B cell (primary cell): Measurements from ENCODE around the gene RALGAPB. TPM values are rescaled to one million over a fixed set of nuclear protein-coding genes. Genes with fewer than 3 reads are reported as not detected.

ENCODE experiments used
- ATAC-seq: fragments of 200-7000 bp; cut with Tn5 transposase; one replicate; pipeline ENCODE4 v1.10.0; 2021; ENCODE audit warnings: low read depth, mild to moderate bottlenecking, moderate number of reproducible peaks, moderate library complexity
- CTCF ChIA-PET: fragments of 350-600 bp; sonication (Branson Sonifier 250); formaldehyde crosslinking; loops from one replicate; lab custom pipeline; 2021; ENCODE audit warnings: antibody characterized with exemption, inconsistent platforms; lab: Charles Lee
- POLR2A ChIA-PET: fragments of 350-600 bp; sonication (Branson Sonifier 250); formaldehyde crosslinking; loops from one replicate; lab custom pipeline; 2021; ENCODE audit warnings: antibody characterized with exemption; lab: Charles Lee
- DNase-seq: peaks from one replicate; pipeline ENCODE4 v3.0.0; 2013
- H2AFZ ChIP-seq: 2 replicates; pipeline ENCODE4 v1.6.1; 2012; ENCODE audit warnings: mild to moderate bottlenecking, low read depth, low read length; ENCODE audit not compliant: insufficient read depth, poor library complexity, severe bottlenecking
- H3K27ac ChIP-seq, 2 donors: 1 replicate in 1 of 2; 2 replicates in 1 of 2; pipeline ENCODE4 v1.5.1; 2012 to 2013; ENCODE audit warnings: low read length in 2 of 2, mild to moderate bottlenecking in 2 of 2, moderate library complexity in 1 of 2
- H3K27me3 ChIP-seq, 4 experiments: fragments of 200-600 bp in 1 of 4; sonication (generic) in 1 of 4; replicated peaks in 1 of 4; 1 replicate in 2 of 4; 2 replicates in 2 of 4; pipeline versions ENCODE4 v1.6.1 to v1.7.0; 2013 to 2016; ENCODE audit warnings: low read length in 3 of 4, mild to moderate bottlenecking in 2 of 4, mixed read lengths in 1 of 4, moderate library complexity in 1 of 4; ENCODE audit not compliant: insufficient read depth in 4 of 4, control insufficient read depth in 3 of 4; ENCODE audit errors: control extremely low read depth in 1 of 4
- H3K36me3 ChIP-seq, 2 experiments: replicated peaks in 1 of 2; 1 replicate in 1 of 2; 2 replicates in 1 of 2; pipeline versions ENCODE4 v1.6.1 to v1.7.1; 2013; ENCODE audit warnings: low read length in 1 of 2; ENCODE audit not compliant: insufficient read depth in 2 of 2, control insufficient read depth in 1 of 2; ENCODE audit errors: control extremely low read depth in 1 of 2, extremely low read depth in 1 of 2
- H3K4me1 ChIP-seq, 2 donors: fragments of 200-600 bp in 1 of 2; sonication (generic) in 1 of 2; 1 replicate in 1 of 2; 2 replicates in 1 of 2; pipeline versions ENCODE4 v1.5.1 to v1.6.1; 2013 to 2017; ENCODE audit warnings: low read length in 2 of 2; ENCODE audit not compliant: control insufficient read depth in 2 of 2, insufficient read depth in 2 of 2
- H3K4me2 ChIP-seq: replicated peaks from 2 replicates; pipeline ENCODE3; 2012; ENCODE audit warnings: mild to moderate bottlenecking, low read depth, low read length; ENCODE audit not compliant: poor library complexity, severe bottlenecking
- H3K4me3 ChIP-seq, 5 experiments: fragments of 200-600 bp in 1 of 5; sonication (generic) in 1 of 5; 1 replicate in 3 of 5; 2 replicates in 2 of 5; pipeline versions ENCODE4 v1.5.1 to v1.7.0; 2011 to 2016; ENCODE audit warnings: low read length in 4 of 5, mild to moderate bottlenecking in 4 of 5, low read depth in 2 of 5, control low read depth in 1 of 5, moderate library complexity in 1 of 5; ENCODE audit not compliant: insufficient read depth in 1 of 5; ENCODE audit errors: control extremely low read depth in 1 of 5, extremely low read depth in 1 of 5
- H3K79me2 ChIP-seq: fragments of 200-600 bp; sonication (generic); one replicate; pipeline ENCODE4 v1.6.0; 2016; ENCODE audit warnings: low read length; ENCODE audit not compliant: control insufficient read depth, insufficient read depth
- H3K9ac ChIP-seq: fragments of 200-600 bp; sonication (generic); 2 replicates; pipeline ENCODE4 v1.6.1; 2017; ENCODE audit warnings: mild to moderate bottlenecking, low read length, moderate library complexity
- H3K9me3 ChIP-seq, 3 donors: one replicate each; pipeline versions ENCODE4 v1.6.1 to v1.7.1; 2013; ENCODE audit warnings: low read length in 2 of 3; ENCODE audit not compliant: control insufficient read depth in 2 of 3, insufficient read depth in 1 of 3; ENCODE audit errors: control extremely low read depth in 1 of 3
- H4K20me1 ChIP-seq: 2 replicates; pipeline ENCODE4 v1.6.0; 2012; ENCODE audit warnings: mild to moderate bottlenecking, low read length; ENCODE audit not compliant: insufficient read depth, control insufficient read depth, poor library complexity, severe bottlenecking
- H3K27ac Mint-ChIP-seq: one replicate; pipeline ENCODE4 v1.8.0; 2021; ENCODE audit warnings: mixed read lengths
- H3K27me3 Mint-ChIP-seq: one replicate; pipeline ENCODE4 v1.8.0; 2021; ENCODE audit warnings: mixed read lengths
- H3K4me1 Mint-ChIP-seq: one replicate; pipeline ENCODE4 v1.8.0; 2021; ENCODE audit warnings: mixed read lengths
- H3K4me3 Mint-ChIP-seq: one replicate; pipeline ENCODE4 v1.8.0; 2021; ENCODE audit warnings: mixed read lengths
- H3K9me3 Mint-ChIP-seq: one replicate; pipeline ENCODE4 v1.8.0; 2022; ENCODE audit warnings: mixed read lengths; ENCODE audit not compliant: insufficient read depth
- CTCF ChIP-seq: fragments of 200-600 bp; IDR thresholded peaks from one replicate; pipeline ENCODE4 v1.8.0; 2022; ENCODE audit warnings: antibody characterized with exemption, mild to moderate bottlenecking
- EZH2 ChIP-seq: IDR thresholded peaks from 2 replicates; pipeline ENCODE4 v1.6.1; 2012; ENCODE audit warnings: borderline replicate concordance, low read depth, mild to moderate bottlenecking, moderate library complexity, low read length; ENCODE audit not compliant: insufficient read depth, poor library complexity, severe bottlenecking
- WGBS: methylation state at CpG from one replicate; pipeline ENCODE4 v1.1.5; 2013; ENCODE audit warnings: missing lambda C conversion rate; ENCODE audit not compliant: insufficient coverage; 5-methylcytosine and 5-hydroxymethylcytosine counted together
- intact Hi-C: fragments of 100-400 bp; cut with micrococcal nuclease; formaldehyde crosslinking; loops from one replicate; pipeline ENCODE4 v1.10.0; 2022
- polyA plus RNA-seq: library from polyadenylated mRNA; depleted of rRNA; stranded (reverse); fragments of >200 nt; gene quantifications from 2 replicates; pipeline ENCODE4 v1.2.3, GENCODE V29; 2012
- total RNA-seq, 2 donors: library from RNA; stranded (reverse); fragments of 120-200 nt in 1 of 2; gene quantifications; 1 replicate in 1 of 2; 2 replicates in 1 of 2; pipeline versions ENCODE4 v1.2.3 to v1.2.4, GENCODE V29; 2013 to 2022

RALGAPB gene
- total and polyA plus RNA-seq, 2 donors (not counting 1 experiment from before 2014, with no cell fraction given), result 15.0 to 58.3 TPM

DNA sequence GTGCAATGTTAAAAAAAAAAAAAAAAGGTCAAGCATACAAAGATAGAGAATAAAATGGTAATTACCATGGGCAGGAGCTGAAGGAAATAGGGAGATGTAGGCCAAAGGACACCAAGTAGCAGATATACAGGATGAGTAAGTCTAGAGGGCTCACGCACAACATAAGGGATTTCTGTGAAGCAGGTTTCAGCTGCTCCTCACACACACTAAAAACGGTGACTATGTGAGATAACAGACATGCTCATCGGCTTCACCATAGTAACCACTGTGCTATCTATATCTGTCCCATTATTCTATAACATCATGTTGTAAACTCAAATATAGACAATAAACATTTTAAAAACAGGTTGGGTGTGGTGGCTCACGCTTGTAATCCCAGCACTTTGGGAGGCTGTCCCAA, 49.1 kb upstream of the RALGAPB start:
- intact Hi-C loops, result no loop called here
- no peaks in the 10 kb centered on the region for H3K4me1 ChIP-seq
- no peak overlapping the region for H3K4me2 ChIP-seq
- ChIA-PET CTCF (interaction anchor here (1.6 kb wide), 1 partner anchor 11 kb away, joined by 3 read pairs; the partner anchor contains the start of gene SNHG17), POLR2A (no interaction called here)
- H3K4me1 Mint-ChIP-seq, result peaks cover 12% of the 10 kb centered on the region
- no peaks in the 10 kb centered on the region for H3K9me3 Mint-ChIP-seq
- 100% methylated on average over 1 of the region's 4 CpGs for WGBS
- no peak overlapping the region for H2AFZ ChIP-seq
- no peak overlapping the region for H3K27ac ChIP-seq
- no peak overlapping the region for H3K4me3 Mint-ChIP-seq
- H3K27ac Mint-ChIP-seq, result no peak overlapping the region
- H3K9ac ChIP-seq, result no peak overlapping the region
- H4K20me1 ChIP-seq, result peaks cover 65% of the 10 kb centered on the region
- H3K36me3 ChIP-seq, result peaks cover 4 to 86% of the 10 kb centered on the region in 2 experiments
- H3K27me3 ChIP-seq, result no peaks in the 10 kb centered on the region
- H3K27me3 Mint-ChIP-seq, result no peaks in the 10 kb centered on the region
- peaks cover 3% of the 10 kb centered on the region for H3K79me2 ChIP-seq
- H3K9me3 ChIP-seq, result no peaks in the 10 kb centered on the region
- H3K4me3 ChIP-seq, result no peak overlapping the region
- TF ChIP-seq EZH2, result no peak
- TF ChIP-seq CTCF, result no peak
- ATAC-seq (no peak), DNase-seq (no peak)

- no peak overlapping the region for H3K4me3 Mint-ChIP-seq
- H3K9ac ChIP-seq, result no peak overlapping the region
- peaks cover 71% of the 10 kb centered on the region for H4K20me1 ChIP-seq
- no peaks in the 10 kb centered on the region for H3K27me3 ChIP-seq
- peaks cover 12% of the 10 kb centered on the region for H3K4me1 Mint-ChIP-seq
- peaks cover 4 to 91% of the 10 kb centered on the region in 2 experiments for H3K36me3 ChIP-seq
- CTCF ChIA-PET, result interaction anchor here (1.2 kb wide), 1 partner anchor 22 kb away, joined by 4 read pairs; no protein-coding TSS in a partner anchor
- no peaks in the 10 kb centered on the region for H3K9me3 Mint-ChIP-seq
- DNase-seq, result no peak
- H3K4me2 ChIP-seq, result no peak overlapping the region
- no peak overlapping the region for H2AFZ ChIP-seq
- no peak overlapping the region for H3K27ac ChIP-seq
- no peak overlapping the region for H3K4me3 ChIP-seq
- WGBS, result 100% methylated on average over 1 of the region's 1 CpG
- intact Hi-C loops, result no loop called here
- H3K27ac Mint-ChIP-seq, result no peak overlapping the region
- TF ChIP-seq CTCF (no peak), EZH2 (no peak)
- POLR2A ChIA-PET, result interaction anchor here (1.2 kb wide), 1 partner anchor 11 kb away, joined by 3 read pairs; the partner anchor contains the start of gene SNHG17
- H3K79me2 ChIP-seq, result peaks cover 7% of the 10 kb centered on the region
- H3K27me3 Mint-ChIP-seq, result no peaks in the 10 kb centered on the region
- no peaks in the 10 kb centered on the region for H3K4me1 ChIP-seq
- no peak for ATAC-seq
- H3K9me3 ChIP-seq, result no peaks in the 10 kb centered on the region
These were observed 48.2 kb upstream of the RALGAPB start for GRCh38 chr20:38424401-38424800.
